Dermis blood vessel endothelial cell (primary cell): ENCODE results near the gene CYP4F22. TPM values are rescaled to one million over a fixed set of nuclear protein-coding genes. Genes with fewer than 3 reads are reported as not detected.

Experiments
- DNase-seq: peaks from one replicate; pipeline ENCODE4 v3.0.0; 2010
- total RNA-seq: library from RNA; depleted of rRNA; stranded (reverse); fragments of >200 nt; gene quantifications from 2 replicates; pipeline ENCODE4 v1.2.3, GENCODE V29; 2014

The CYP4F22 gene
- total RNA-seq, 1 donor from 2014 or later, result not detected

DNA sequence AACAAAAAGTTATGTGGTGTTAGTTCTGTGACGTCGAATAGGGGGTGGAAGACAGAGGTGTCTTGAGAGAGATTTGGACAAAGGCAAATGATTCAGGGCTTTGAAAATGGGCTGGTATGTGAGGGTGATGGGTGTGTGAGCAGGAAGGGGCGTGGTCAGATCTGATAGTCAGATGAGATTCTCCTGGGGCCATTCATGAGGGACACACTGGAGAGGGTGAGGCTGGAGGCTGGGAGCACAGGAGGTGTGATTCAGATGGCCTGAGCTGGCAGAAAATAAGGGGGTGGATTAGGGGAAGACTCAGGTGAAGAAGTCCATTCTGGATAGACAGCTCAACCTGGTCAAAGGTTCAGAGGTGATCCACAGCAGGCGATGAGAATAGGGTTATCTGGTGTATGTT lies 28.0 kb downstream of the CYP4F22 start:
- DNase-seq, result no peak

DNA sequence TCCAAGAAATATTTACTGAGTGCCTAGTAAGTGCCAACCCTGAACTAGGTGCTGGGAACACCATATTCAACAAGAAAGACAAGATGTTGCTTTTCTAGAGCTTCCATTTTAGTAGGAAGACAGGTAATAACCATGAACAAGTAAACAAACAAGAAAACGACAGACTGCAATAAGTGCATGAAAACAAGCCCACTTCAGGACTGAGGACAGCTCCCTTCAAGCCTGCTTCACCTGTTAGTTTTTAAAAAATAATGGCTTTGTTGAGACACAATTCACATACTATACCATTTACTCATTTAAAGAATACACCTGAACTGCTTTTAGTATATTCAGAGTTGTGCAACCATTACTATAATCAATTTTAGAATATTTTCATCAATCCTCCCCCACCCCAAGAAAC lies 30.4 kb downstream of the CYP4F22 start:
- peak; percentile 43 for DNase-seq

DNA sequence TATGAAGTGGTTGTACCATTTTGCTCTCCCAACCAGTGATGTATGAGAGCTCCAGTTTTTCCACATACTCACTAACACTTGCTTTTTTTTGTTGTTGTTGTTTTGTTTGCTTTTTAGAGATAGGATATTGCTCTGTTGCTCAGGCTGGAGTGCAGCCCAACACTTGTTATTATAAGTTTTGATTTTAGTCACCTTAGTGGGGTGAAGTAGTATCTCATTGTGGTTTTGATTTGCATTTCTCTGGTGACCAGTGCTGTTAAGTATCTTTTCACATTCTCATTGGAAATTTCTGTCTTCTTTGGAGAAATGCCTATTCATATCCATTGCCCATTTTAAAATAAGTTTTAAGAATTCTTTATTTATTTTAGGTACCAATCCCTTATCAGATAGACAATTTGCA lies 31.3 kb downstream of the CYP4F22 start:
- no peak for DNase-seq

DNA sequence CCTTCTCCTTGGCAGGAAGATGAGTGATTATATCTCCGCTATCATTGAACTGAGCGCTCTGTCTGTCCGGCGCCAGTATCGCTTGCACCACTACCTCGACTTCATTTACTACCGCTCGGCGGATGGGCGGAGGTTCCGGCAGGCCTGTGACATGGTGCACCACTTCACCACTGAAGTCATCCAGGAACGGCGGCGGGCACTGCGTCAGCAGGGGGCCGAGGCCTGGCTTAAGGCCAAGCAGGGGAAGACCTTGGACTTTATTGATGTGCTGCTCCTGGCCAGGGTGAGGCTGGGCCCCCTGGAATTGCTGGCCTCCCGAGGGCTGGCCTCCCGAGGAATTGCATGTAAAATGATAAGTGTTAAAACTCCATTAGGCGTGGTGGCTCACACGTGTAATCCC lies 32.1 kb downstream of the CYP4F22 start:
- no peak for DNase-seq

DNA sequence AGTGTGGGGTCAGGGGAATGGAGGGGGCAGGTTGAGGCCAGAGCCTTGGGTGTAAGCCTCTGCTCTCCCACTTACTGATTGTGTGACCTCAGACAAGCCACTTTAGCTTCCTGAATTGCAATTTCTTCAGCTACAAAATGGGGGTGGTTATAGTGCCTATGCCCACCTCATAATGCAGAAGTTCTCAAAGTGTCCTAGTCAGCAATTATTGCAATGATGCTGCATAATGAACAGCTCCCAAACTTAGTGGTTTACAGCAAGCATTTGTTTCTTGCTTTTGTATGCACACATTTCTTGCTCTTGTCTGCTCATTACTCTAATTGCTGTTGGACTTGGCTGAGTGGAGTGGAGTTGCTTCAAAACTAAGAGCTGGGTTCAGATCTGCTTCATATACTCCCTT lies 36.0 kb downstream of the CYP4F22 start:
- no peak for DNase-seq

DNA sequence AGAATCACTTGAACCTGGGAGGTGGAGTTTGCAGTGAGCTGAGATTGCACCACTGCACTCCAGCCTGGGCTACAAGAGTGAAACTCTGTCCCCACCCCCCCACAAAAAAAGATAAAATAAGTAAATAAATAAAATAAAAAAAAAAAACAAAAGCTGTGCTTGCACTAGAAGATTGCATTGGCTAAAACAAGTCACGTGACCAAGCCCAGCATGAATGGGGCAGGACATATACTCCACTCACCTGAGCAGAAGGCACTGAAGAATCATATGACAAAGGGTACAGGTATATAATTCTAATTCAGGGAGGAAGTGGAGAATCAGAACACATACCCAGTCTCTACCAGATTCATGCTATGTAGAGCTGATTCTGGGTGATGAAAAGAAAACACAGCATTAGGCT lies 36.6 kb downstream of the CYP4F22 start:
- DNase-seq, result no peak

DNA sequence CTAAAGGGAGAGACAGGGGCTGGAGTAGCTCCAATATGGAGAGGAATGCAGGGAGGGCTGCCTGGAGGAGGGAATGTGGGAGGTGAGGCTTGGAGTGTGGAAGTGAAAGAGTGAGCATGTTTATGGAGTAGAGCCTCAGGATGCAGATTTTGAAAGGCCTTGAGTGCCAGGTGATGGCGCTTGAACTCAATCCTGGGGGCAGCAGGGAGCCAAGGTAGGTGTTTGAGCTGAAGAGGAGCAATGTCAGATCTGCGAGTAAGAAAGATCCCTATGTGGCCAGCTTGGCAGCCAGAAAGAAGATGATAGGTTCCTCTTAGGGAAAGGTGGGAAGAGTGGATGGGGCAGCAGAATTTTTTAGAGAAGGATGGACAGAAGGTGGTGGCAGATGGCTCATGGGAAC lies 40.3 kb downstream of the CYP4F22 start:
- DNase-seq, result no peak

DNA sequence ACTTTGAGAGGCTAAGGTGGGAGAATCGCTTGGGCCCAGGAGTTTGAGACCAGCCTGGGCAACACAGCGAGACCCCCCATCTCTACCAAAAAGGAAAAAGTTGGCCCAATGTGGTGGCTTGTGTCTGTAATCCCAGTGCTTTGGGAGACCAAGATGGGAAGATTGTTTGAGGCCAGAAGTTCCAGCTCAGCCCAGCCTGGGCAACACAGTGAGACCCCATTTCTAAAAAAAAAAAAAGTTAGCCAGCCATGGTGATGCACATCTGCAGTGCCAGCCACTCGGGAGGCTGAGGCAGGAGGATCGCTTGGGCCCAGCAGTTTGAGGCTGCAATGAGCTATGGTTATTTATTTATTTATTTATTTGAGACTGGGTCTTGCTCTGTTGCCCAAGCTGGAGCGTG lies 41.3 kb downstream of the CYP4F22 start:
- DNase-seq, result no peak

DNA sequence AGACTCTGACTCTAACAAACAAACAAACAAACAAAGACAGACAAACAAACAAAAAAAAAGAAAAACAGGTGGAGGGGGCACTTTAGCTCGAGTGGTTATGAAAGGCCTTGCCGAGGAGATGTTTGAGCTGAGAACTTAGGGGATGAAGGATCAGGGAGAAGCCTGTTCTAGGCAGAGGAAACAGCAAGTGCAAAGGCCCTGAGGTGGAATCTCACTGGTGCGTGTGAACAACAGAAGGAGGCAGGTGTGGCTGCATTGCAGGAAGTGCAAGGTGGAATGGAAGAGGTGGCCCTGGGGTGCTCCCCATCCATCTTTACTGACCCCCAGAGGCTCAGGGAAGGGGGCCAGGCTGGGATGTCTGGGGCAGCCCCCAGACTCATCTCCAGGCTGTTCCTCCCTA lies 41.9 kb downstream of the CYP4F22 start:
- DNase-seq, result no peak

DNA sequence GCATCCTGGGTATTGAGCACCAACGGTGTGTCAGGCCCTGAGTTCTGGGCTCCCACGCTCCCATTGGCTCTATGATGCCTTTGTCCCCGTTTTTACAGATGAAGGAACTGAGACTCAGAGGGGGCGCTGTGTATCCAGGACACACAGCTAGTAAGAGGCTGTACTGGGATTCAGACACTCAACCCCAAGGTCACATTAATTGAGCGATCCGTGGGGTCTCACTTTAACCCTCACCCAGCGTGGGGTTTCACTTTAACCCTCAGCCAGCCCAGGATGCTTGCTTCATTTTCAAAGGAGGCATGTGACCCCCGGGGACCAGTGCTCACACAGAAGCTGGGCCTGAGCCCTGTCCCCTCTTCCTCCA lies 42.6 kb downstream of the CYP4F22 start:
- peak; percentile 20 for DNase-seq

DNA sequence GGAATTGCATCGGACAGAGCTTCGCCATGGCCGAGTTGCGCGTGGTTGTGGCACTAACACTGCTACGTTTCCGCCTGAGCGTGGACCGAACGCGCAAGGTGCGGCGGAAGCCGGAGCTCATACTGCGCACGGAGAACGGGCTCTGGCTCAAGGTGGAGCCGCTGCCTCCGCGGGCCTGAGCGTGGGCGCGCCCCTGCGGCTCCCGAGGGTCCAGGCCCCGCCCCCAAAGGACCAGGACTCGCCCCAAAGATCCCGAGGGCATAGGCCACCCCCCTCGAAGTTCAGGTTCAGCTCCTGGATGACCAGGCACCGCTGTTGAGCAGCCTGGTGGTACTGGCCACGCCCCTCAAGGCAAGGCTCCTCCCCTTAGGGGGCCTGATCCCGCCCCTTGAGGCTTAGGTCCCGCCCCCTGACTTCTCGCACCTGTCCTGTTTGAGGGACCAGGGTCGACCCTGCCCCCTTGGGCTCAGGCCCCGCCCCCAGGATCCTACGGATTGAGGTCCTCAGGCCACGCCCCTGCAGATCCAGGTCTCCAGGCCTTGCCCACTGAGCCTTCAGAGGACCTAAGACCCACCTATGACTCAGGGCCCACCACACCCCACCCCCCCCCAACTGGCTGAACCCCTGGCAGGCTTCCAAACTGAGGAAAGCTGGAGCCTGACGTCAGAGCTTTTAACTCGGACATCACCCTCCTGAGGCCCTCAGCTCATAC lies 43.1 kb downstream of the CYP4F22 start:
- peak; percentile 24 for DNase-seq

DNA sequence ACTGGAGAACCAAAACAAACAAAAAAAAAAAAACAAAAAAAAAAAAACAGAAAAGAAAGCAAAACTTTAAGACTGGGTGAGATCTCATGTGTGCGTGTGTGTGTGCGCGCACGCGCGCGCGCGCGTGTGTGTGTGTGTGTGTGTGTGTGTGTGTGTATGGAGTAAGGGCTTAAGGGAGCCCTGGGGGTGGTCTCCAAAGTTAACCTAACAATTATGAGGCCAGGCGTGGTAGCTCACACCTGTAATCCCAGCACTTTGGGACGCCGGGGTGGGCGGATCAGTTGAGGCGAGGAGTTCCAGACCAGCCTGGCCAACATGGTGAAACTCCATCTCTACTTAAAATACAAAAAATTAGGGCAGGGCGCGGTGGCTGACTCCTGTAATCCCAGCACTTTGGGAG lies 46.7 kb downstream of the CYP4F22 start:
- DNase-seq, result no peak

DNA sequence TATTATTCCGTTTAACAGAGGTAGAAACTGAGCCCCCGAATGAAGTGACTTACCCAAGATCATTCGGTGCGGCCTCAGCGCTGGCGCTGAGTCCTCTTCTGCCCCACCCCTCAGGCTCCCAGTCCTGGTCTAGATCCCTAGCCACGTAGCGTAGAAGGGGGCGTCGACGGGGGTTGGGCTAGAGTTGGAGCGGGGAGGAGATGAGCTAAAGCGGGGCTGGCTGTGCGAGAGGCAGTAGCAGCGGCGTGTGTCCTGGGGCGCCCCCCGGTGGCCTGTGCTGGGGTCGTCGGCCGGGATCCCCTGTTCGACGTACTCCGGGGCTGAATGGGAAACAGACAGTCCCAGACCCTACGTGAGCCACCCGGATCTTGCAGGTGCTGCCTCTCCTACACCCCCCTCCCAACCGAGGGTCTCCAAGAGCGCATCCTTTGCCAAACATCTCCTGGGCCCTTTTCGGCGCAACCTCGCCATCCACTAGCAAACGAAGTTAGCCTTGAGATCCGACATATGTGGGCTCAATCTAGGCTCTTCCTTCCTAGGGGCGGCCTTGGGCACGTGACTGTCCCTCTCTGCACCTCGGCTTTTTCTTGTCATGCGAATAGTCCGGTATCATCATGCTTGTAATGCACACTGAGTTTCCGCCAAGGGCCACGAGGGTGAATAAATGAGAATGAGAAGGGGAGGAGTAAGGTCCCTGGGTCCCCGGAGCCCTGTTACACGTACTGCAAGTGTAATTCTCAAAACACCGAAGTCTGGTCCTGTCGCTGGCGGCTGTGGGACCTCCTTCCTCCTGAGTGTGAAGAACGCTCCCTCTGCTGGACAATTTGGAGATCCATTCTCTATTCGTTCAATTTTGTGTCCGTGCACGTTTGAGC lies 47.7 kb downstream of the CYP4F22 start:
- peak; percentile 97 for DNase-seq

DNA sequence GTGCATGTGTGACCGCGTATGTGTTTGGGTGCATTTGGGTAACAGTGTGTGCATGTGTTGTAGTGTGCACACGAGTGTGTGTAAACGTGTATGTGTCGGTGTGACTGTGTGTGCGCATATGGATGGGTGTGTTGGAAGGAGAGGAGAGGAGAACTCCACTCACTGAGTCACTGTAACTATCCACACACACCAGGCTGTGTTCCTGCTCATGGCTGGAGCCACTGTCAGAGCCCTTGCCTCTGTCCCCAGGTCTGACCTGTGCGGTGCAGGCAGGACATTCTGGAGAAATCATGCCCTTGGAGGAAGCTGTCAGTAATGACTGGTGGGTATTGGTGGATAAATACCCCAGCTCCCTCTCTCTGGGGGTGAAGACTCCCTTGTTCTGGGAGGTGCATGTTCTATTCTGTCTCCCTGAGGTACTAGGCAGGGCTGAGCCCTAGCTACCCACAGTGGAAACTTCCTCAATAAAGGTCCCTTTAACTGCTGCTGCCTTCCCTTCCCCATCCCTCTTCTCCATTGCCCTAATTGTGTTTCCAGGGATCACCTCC lies 48.4 kb downstream of the CYP4F22 start:
- DNase-seq, result no peak

DNA sequence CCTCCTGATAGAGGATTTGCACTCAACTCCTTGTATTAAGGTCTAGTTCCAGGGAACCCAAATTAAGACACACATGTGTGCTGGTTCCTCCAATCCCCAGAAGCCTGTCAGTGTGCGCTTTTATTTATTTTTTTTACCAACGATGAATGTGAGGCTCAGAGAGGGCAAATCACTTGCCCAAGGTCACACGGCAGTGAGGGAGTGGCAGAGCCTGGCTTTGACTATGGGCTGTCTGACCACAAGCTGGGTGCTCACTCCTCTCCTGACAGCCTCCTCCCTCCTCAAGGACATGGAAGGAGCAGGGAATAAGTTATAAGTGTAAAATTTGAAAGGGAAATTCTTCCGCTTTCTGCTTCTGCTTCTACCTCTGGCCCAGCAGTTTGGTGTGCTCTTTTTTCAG lies 48.9 kb downstream of the CYP4F22 start:
- no peak for DNase-seq

DNA sequence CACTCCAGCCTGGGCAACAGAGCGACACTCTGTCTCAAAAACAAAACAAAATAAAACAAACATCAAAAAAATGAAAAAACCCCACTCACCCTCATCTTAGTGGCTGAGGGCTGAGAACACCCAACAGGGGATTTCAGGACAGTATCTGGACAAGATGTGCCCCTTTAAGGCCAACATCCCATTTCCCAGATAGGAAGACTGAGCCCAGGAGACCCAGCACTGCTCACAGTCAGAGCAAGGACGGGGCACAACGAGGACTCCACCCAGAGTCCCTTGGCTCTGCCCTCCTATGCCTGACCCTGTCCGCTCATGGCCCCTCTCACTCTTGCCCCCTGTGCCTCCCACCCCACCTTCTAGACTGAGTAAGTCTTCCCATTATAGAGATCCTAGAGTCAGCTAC lies 53.8 kb downstream of the CYP4F22 start:
- DNase-seq, result no peak

DNA sequence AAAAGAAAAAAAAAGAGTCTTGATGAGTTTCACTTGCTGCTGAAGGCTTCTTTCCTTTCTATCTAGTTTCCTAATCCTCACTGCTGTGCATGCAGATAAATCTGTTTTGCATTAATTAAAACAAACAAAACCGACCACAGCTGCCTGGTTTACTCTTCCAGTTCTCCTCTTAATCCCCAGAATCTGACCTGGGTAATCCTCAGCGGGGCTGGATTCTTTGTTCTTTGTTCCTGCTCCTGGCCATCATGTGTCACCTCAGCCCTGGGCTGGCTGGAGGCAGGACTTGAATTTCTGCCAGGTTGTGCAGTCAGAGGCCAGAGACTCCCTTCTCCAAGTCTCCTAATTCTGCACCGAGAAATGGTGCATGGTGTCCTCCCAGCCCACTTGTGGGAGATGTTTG lies 54.5 kb downstream of the CYP4F22 start:
- no peak for DNase-seq

DNA sequence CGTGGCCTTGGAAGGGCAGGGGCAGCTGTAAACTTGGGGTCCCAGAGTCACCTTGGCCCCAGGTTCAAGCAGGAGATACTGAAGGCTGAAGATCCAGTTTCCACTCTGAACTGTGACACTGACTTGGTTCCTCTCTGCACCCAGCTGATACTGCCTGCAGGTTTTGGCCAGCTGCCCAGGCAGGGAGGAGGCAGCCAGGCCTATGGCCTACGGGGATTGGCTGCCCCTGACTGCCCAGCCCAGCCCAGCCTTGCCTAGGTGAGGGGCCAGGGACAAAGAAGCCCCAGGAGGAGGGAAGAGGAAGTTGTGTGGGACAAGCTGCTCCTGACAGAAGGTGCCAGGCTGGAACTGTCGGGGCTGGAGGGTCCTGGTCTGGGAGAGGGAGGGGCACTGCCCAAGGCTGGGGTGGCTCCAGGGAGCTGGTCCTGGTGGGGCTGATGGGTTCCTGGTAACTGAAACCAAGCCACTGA lies 55.0 kb downstream of the CYP4F22 start:
- DNase-seq, result no peak

DNA sequence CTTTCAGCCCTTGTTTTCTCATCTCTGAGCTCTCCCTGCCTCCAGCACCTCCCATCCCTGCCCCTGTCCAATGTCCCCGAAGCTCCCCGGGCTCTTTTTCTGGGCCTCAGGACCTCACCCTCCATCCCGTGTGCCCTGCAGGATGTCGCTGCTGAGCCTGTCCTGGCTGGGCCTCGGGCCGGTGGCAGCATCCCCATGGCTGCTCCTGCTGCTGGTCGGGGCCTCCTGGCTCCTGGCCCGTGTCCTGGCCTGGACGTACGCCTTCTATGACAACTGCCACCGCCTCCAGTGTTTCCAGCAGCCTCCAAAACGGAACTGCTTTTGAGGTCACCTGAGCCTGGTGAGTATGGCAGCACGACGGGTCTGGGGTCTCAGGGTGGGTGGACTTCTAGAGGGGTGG lies 55.6 kb downstream of the CYP4F22 start:
- no peak for DNase-seq

DNA sequence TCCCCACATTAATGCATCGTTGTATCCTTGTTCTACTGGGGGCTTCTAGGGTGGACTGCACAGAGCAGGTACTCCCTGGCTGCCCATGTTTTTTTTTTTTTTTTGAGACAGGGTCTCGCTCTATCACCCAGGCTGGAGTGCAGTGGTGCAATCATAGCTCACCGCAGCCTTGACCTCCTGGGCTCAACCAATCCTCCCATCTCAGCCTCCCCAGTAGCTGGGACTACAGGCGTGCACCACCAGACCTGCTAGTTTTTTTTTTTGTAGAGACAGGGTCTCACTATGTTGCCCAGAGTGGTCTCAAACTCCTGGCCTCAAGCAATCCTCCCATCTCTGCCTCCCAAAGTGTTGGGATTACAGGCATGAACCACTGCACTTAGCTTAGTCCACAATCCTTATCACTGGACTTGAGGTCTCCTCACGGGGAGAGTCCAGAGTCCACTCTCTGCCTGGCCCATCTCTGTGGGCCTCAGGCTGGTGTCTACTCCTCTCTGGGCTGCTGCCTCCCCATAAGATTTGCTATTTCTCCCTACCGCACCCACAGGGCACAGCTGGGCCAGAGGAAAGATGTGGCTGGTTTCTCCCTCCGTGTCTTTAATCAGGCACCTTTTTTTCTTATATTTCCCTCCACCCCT lies 56.3 kb downstream of the CYP4F22 start:
- DNase-seq, result no peak

DNA sequence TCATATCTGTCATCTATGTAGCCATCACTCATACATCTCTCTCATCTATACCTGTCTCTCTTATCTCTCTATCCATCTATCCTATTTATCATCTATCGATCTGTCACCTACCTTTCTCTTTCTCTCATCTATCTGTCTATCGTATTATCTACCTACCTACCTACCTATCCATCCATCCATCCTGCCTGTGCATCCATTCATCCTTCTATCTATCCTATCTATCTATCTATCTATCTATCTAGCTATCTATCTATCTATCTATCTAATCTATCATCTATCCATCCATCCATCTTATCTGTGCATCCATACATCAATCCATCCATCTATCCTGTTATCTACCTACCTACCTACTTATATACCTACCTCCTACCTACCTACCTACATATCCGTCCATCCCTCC lies 62.1 kb downstream of the CYP4F22 start:
- DNase-seq, result no peak

DNA sequence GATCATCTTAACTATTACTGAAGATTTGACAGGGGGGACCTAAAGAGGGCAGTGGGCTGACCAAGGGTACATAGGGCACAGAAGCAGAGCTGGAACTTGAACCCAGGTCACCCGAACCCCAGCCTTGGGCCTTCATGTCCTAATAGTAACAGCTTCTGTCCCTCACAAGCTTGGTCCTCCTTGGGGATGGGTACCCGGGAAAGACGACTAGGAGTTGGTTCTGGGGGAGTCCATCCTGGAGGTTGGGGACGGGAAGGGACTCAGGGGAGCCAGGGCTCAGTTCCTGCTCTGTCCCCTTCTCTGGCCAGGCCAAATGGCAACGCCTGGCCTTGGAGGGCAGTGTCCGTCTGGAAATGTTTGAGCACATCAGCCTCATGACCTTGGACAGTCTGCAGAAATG lies 67.1 kb downstream of the CYP4F22 start:
- DNase-seq, result no peak

DNA sequence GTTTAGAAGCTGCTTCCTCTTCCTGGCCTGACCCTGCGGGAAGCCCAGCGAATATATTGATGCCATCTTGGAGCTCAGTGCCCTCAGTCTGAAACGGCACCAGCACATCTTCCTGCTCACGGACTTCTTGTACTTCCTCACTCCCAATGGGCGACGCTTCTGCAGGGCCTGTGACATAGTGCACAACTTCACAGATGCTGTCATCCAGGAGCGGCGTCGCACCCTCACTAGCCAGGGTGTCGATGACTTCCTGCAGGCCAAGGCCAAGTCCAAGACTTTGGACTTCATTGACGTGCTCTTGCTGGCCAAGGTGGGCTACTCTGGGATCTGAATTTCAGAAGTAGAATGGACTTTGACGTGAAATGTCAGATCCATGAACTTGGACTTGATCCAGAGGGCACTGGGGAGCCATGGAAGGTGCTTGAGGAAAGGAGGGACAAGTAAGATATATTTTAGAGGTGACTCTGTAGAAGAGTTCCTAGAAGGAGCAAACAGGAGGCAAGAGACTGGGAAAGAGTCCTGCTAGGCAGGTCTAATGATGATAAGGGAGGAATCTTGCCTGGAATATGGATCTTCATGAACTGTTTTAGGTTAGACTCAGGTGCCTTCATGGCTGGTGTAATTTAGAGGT lies 68.3 kb downstream of the CYP4F22 start:
- no peak for DNase-seq
